EL (cell line): ENCODE data around the gene CHAMP1.
"Not testable (repeated sequence)": the region's sequence is repeated elsewhere in the genome, so short reads cannot be mapped to it uniquely, and the experiment has no call there.

Experiments
- DNase-seq: peaks from one replicate; pipeline ENCODE4 v3.0.0-alpha.2; 2016

Gene CHAMP1

GRCh38 chr13:114303700-114304327 is 10.5 kb upstream of the CHAMP1 start:
- no peak for DNase-seq

DNA sequence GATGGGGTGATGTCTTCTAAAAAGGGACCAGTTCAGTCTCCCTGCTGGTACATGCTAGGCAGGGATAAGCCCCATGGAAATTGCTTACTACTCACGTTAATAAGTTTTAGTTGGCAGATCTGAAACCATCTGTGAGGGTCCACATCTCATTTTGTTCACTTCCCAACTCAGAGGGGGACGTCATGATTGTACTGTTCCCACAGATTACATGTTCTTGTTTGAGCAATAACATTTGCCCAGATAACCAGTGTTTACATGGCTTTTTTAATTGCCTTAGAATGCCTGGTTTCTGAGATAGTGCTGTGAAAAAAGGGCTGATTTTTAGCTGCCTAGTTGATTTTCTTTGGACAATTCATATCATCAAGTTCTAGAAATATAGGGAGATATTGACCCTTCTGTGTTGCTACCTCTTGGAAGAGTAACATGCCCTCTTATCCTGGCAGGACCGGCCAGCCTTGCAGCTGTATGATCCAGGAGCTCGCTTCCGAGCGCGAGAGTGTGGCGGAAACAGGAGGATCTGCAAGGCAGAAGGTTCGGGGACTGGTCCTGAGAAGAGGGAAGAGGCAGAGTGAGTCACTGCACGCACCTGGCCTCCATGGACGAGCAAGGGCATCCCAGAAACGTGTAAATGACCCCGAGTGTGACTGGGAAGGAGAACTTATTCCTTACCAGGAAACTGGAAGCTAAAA is 9.8 kb upstream of the CHAMP1 start:
- no peak for DNase-seq

DNA sequence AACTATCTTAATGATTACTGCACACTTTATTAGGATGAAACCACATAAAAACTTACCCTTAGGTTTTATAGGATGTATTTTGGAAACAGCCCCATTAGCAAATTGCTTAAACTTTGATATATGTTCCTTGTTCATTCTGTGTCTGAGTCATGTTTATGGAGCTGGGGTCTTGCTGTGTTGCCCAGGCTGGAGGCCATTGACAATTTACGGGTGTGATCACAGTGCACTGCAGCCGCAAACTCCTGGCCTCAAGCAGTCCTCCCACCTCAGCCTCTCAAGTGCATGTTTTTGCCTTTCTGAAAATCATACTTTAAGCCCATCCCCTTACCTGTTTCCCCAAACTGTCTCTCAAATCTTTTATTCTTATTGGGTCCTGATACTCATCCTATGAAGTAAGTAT is 5.2 kb upstream of the CHAMP1 start:
- no peak for DNase-seq

GRCh38 chr13:114309806-114310410 is 4.4 kb upstream of the CHAMP1 start:
- no peak for DNase-seq

DNA sequence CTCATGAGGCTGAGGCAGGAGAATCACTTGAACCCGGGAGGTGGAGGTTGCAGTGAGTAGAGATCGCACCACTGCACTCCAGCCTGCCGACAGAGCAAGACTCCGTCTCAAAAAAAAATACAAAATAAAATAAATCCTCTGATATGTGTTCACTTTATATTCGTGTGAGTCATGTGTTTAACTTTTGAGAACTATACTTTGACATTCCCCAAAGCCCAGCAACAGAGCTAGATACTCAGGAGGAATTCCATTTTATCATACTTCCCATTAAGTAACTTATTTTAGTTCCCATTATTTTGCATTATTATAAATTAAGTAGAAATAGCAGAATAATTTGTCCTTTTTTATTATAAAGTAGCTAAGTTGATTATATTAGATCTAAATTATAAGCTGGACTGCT is 3.3 kb upstream of the CHAMP1 start:
- DNase-seq = peak; percentile 27

DNA sequence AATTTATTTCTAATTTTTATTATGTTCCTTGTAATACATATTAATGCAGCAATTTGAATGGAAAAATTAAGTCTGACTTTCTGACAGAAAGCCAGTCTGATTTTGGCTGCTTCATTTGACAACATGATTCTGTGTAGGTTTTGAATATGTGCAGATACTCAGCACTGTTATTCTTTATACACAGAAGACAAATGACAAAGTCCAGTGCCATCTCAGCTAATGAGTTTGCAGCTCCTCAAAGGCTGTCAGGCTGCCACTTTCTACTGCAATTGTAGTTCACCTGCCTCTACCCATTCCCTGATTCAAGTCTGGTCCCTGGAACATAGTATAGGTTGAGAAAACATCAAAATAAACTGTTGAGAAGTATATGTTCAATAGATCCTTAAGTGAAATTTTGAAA is 2.9 kb upstream of the CHAMP1 start:
- no peak for DNase-seq

- DNase-seq = no peak
Measured at GRCh38 chr13:114311908-114312307, 2.4 kb upstream of the CHAMP1 start.

DNA sequence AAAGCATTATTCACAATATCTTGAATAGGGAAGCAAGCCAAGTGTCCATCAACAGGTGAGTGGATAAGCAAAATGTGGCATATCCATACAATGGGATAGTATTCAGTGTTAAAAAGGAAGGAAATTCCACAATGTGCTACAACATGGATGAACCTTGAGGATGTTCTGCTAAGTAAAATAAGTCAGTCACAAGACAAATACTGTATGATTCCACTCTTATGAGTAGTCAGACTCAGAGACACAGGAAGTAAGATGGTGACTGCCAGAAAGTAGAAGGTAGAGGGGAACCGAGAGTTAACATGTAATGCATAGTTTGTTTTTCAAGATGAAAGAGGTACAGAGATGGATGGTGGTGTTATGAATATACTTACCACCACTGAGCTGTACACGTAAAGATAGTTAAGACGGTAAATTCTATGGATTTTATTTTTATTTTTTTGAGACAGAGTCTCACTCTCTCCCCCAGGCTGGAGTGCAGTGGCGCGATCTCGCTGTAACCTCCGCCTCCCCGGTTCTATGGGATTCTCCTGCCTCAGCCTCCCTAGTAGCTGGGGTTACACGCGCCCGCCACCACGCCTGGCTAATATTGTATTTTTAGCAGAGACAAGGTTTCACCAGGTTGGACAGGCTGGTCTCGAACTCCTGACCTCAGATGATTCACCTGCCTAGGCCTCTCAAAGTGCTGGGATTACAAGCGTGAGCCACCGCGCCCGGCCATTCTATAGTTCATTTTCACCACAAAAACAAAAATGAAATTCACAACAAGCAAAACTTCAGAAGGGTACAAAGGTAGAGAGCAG is 1.0 kb upstream of the CHAMP1 start:
- DNase-seq = peak; percentile 55

DNA sequence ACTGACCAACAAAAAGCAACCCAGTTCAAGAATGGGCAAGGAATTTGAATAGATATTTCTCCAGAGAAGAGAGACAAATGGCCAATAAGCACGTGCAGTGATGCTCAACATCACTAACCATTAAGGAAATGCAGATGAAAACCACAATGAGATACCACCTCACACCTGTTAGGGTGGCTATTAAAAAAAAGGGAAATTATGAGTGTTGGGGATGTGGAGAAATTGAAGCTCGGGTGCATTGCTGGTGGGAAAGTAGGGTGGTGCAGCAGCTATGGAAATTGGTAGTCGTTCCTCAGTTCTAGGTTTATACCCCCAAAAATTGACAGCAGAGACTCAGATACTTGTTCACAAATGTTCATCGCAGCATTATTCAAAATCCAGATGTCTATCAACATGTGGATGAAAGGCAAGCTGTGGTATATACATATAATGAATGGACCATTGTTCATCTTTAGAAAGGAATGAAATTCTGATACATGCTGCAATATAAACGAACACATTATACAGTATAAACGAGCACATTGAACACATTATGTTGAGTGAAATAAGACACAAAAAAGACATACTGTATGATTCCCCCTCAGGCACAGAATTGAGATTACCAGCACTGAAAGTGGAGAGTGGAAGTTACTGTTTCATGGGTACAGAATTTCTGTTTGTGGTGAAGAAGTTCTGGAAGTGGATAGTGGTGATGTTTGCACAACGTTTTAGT is 927 bp downstream of the CHAMP1 start:
- DNase-seq = no peak

GRCh38 chr13:114318624-114319023 is 4.3 kb downstream of the CHAMP1 start:
- no peak for DNase-seq

DNA sequence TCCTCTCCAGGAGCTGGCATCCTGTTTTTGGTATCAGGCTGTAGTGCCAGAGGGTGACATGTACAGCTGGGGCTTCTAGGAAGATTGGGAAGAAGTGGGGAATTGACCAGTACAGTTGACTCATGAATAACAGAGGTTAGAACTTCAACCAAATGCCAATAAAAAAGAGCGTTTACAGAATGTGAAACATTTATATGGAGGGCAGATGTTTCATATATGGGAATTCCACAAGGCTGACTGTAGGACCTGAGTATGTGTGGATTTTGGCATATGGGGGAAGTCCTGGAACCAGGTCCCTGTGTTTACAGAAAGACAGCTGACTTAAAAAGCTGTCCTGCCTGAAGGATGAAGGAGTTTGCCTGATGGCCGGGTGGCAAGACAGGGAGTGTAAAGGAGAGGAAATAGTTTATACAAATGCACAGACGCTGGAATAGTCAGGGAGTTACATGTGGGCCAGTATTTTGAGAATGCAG is 5.2 kb downstream of the CHAMP1 start:
- DNase-seq = peak; percentile 95

DNA sequence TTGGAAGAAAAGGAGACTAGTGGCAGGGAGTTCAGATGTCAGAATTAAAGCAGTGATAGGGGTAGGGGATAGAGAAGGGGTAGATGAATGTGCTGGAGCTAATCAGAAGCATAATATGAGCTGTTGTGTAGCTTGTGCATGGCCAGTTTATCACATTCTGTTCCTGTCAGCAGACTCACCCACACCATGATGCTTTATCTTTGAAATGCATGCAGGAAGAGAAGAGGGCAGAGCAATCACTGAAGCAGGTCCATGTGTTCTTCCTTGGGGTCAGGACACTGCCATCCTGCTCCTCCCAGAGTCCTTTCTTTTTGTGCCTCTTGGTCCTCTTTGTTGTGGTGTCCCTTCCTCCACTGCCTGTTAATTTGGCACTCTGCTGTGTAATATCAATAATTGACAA is 5.8 kb downstream of the CHAMP1 start:
- DNase-seq = no peak

- DNase-seq = no peak
Measured at GRCh38 chr13:114321256-114321655, 7.0 kb downstream of the CHAMP1 start.

GRCh38 chr13:114323349-114323748 is 9.0 kb downstream of the CHAMP1 start:
- no peak for DNase-seq

GRCh38 chr13:114324334-114324733 is 10.0 kb downstream of the CHAMP1 start:
- no peak for DNase-seq

GRCh38 chr13:114325729-114326128 is 11.4 kb downstream of the CHAMP1 start:
- no peak for DNase-seq

GRCh38 chr13:114328034-114328433 is 13.7 kb downstream of the CHAMP1 start:
- DNase-seq = no peak

- DNase-seq = no peak
Measured at GRCh38 chr13:114328595-114328994, 14.3 kb downstream of the CHAMP1 start.

DNA sequence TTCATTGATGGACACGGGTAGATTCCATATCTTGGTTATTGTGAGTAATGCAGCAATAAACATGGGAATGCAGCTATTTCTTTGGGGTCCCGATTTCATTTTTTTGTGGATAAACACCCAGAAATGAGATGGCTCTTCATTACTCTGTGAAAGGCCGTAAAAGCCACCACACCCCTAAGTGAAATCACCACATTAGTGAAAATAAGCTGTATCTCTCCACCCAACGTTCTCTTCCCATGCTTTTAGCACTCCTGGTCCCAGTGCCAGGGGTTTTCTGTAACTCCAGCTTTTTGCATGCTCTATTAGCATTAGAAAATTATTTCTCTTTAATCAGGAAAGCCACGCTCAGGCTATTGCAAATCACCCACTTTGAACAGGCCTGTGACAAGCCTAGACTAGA is 15.8 kb downstream of the CHAMP1 start:
- no peak for DNase-seq

DNA sequence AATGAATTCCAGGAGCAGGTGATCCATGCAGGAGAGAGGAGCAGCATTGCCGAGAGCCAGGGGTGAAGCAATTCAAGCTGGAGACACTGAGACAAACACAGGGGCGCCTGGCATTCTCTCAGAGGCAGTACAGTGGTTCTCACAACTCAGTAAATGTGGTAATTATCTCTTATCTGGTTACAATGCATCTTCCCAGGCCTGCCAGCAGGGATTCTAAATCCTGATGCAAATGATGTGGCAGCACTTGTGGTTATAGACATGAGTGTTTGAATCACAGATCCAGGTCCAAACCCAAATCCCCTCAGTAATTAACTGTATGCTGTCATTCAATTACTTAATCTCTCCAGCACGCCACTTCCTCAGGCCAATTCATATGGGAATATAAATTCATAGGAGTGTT is 19.6 kb downstream of the CHAMP1 start:
- not testable (repeated sequence) for DNase-seq

DNA sequence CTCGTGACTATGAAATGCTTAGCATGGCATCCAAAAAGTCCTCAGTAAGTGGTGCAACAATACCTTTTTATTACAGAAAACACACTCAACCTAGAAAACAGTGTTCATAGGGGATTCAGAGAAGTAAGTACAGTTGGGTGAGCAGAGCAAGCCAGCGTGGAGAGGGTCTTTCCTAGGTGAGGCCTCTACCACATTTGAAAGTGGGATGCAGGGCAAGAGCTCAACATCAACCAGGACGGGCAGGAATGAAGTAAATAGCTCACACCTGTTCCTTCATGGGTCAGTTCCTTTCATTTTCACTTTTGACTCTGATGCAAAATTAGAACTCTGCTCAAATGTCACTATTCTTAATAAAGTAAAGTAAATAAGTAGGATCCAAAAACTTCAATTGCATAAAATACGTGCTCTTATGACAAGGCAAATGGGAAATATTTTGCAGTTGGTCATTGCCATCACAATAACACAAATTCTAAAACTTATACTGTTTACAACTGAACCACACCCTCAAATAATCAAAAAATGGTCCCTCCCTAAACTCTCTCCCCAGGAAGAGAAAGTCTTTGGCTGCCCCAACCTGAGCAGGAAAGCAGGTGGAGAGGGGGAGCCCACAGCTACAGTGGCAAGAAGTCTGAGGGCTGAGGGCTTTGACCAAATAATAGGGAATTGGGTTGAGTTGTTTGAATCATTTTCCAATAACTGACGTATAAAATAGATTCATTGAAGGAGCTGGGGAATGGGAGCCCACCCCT is 20.2 kb downstream of the CHAMP1 start:
- no peak for DNase-seq

- not testable (repeated sequence) for DNase-seq
Measured at GRCh38 chr13:114336457-114336856, 22.2 kb downstream of the CHAMP1 start.
